ENCODE results near the gene RGS11. TPM values are rescaled to one million over a fixed set of nuclear protein-coding genes. Genes with fewer than 3 reads are reported as not detected.

RGS11 gene
- total RNA-seq, 1 donor from 2014 or later = 0.46 TPM

- Mint-ChIP-seq H3K4me1 (ENCODE audit: low read depth) (peaks cover 5% of the 10 kb centered on the region), H3K27me3 (ENCODE audit: low read depth) (peaks cover 24% of the 10 kb centered on the region), H3K4me3 (ENCODE audit: low read depth) (no peak overlapping the region), H3K36me3 (ENCODE audit: low read depth) (no peaks in the 10 kb centered on the region), H3K9me3 (no peaks in the 10 kb centered on the region), H3K27ac (no peak overlapping the region)
- intact Hi-C loops (cut with micrococcal nuclease) = no loop called here
- no peak for DNase-seq (ENCODE audit: low spot score)
Measured at GRCh38 chr16:281660-282255, 6.0 kb upstream of the RGS11 start.

DNA sequence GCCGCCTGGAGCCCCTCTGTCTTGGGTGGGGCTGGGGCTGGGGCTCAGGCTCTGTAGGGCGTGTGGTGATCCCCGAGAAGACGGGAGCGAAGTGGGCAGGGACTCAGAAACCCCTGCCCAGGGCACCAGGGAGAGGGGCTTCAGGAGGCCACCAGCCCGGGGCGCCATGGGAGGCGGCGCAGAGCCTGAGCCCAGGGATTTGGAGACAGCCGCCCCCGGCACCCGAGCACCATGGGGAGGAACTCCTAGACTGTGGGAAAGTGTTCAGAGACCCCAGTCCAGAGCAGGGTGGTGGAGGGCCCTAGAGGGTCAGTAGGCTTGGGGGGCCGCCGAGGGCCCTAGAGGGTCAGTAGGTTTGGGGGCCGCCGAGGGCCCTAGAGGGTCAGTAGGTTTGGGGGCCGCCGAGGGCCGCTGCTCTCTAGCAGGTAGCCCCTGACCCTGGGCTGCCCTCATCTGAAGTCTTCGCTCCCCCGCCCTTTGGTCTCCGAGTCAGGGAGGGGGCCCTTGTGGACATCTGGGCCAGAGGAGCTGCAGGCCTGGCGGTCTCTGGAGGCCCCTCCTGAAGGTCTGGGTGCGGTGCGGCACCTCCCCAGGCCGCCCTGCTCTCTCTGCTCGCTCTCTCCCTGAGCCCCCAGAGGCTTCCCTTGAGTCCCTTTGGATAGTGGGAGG lies 5.4 kb upstream of the RGS11 start:
- H3K4me1 Mint-ChIP-seq (ENCODE audit: low read depth) = peaks cover 5% of the 10 kb centered on the region
- no peak for DNase-seq (ENCODE audit: low spot score)
- no peak overlapping the region for H3K27ac Mint-ChIP-seq
- intact Hi-C loops (cut with micrococcal nuclease) = no loop called here
- no peak overlapping the region for H3K4me3 Mint-ChIP-seq (ENCODE audit: low read depth)
- peaks cover 29% of the 10 kb centered on the region for H3K27me3 Mint-ChIP-seq (ENCODE audit: low read depth)
- no peaks in the 10 kb centered on the region for H3K9me3 Mint-ChIP-seq
- no peaks in the 10 kb centered on the region for H3K36me3 Mint-ChIP-seq (ENCODE audit: low read depth)

DNA sequence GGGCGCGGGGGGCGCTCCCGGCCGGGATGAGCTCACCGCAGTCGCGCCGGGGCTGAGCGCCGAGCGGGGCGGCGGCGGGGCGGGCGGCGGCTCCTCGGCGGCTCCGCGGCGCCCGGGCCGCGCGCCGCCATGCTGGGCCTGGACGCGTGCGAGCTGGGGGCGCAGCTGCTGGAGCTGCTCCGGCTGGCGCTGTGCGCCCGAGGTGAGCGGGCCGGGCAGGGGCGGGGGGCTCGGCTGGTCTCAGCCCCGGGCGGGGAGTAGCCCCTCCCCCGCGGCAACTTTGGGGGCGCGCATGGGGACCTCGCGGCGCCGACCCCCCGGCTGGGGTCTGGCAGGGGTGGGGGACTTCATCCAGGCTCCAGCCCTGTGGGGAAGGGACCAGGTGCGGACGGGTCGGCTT lies 4.8 kb upstream of the RGS11 start, which contains the start of gene ARHGDIG:
Gene ARHGDIG, plus strand, starts transcription at position 40 of the 400 bp plus-strand sequence. Its CDS starts 90 bp downstream, at position 130.
- Mint-ChIP-seq H3K27ac (no peak within 1 kb of the TSS), H3K36me3 (ENCODE audit: low read depth) (no peaks in the 10 kb centered on the region), H3K4me1 (ENCODE audit: low read depth) (peaks cover 5% of the 10 kb centered on the region), H3K27me3 (ENCODE audit: low read depth) (peaks cover 30% of the 10 kb centered on the region), H3K4me3 (ENCODE audit: low read depth) (no peak within 1 kb of the TSS), H3K9me3 (no peaks in the 10 kb centered on the region)
- intact Hi-C loops (cut with micrococcal nuclease) = no loop called here
- DNase-seq (ENCODE audit: low spot score) = no peak

DNA sequence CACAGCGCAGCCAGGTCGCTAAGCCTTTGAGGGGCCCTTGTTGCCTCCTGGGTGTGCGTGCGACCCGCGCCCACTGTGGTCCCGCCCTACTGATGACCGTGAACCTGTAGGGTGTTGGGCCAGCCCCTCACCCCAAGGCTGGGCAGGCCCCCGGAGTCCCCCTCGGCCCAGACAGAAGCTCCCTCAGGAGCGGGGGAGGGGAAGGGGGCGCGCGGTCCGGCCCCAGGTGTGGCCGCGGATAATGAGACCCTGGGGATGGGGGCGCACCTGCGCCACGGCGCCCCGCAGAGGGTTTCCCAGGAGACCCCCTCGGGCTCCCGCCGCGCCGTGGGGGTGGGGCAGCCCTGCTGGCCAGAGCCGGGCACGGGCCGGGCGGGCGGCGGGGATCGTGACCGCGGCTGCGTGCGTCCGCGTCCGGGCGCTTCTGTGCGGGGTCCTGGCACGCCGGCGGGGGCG lies 4.3 kb upstream of the RGS11 start:
- H3K27me3 Mint-ChIP-seq (ENCODE audit: low read depth) = peaks cover 32% of the 10 kb centered on the region
- no peak for DNase-seq (ENCODE audit: low spot score)
- H3K4me1 Mint-ChIP-seq (ENCODE audit: low read depth) = peaks cover 5% of the 10 kb centered on the region
- intact Hi-C loops (cut with micrococcal nuclease) = no loop called here
- no peak overlapping the region for H3K27ac Mint-ChIP-seq
- no peaks in the 10 kb centered on the region for H3K36me3 Mint-ChIP-seq (ENCODE audit: low read depth)
- H3K9me3 Mint-ChIP-seq = no peaks in the 10 kb centered on the region
- H3K4me3 Mint-ChIP-seq (ENCODE audit: low read depth) = no peak overlapping the region

DNA sequence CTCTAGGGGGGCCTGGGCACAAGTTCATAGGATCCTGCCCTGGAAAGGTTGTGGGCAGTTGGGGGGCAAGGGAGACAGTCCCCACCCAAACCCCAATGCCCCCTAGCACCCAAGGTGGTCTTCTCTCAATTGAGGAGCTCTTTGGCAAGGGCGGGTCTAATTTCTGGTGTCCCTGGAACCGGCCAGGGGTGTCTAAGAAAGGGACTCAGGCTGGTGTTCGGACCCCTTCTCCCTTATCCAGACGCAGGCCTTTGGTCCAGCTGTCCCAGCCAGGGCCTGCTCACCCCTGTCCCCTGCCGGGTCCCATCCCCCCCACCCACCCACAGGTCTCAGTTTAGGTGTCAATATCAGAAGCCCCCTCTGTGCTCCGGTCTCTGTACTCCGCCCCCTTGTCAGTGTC lies 3.8 kb upstream of the RGS11 start:
- Mint-ChIP-seq H3K4me3 (ENCODE audit: low read depth) (no peak overlapping the region), H3K27me3 (ENCODE audit: low read depth) (peaks cover 33% of the 10 kb centered on the region), H3K36me3 (ENCODE audit: low read depth) (no peaks in the 10 kb centered on the region), H3K9me3 (no peaks in the 10 kb centered on the region), H3K27ac (no peak overlapping the region), H3K4me1 (ENCODE audit: low read depth) (peaks cover 5% of the 10 kb centered on the region)
- no peak for DNase-seq (ENCODE audit: low spot score)
- intact Hi-C loops (cut with micrococcal nuclease) = no loop called here

GRCh38 chr16:278863-279366 lies 3.2 kb upstream of the RGS11 start:
- Mint-ChIP-seq H3K36me3 (ENCODE audit: low read depth) (no peaks in the 10 kb centered on the region), H3K4me1 (ENCODE audit: low read depth) (peaks cover 5% of the 10 kb centered on the region), H3K27me3 (ENCODE audit: low read depth) (peaks cover 33% of the 10 kb centered on the region), H3K27ac (no peak overlapping the region), H3K9me3 (no peaks in the 10 kb centered on the region), H3K4me3 (ENCODE audit: low read depth) (no peak overlapping the region)
- intact Hi-C loops (cut with micrococcal nuclease) = no loop called here
- DNase-seq (ENCODE audit: low spot score) = peak; percentile 52

GRCh38 chr16:276426-277077 lies 808 bp upstream of the RGS11 start:
- intact Hi-C loops (cut with micrococcal nuclease) = no loop called here
- H3K4me1 Mint-ChIP-seq (ENCODE audit: low read depth) = peaks cover 5% of the 10 kb centered on the region
- H3K4me3 Mint-ChIP-seq (ENCODE audit: low read depth) = peak overlapping the region; percentile 20
- no peak overlapping the region for H3K27ac Mint-ChIP-seq
- H3K9me3 Mint-ChIP-seq = no peaks in the 10 kb centered on the region
- no peak for DNase-seq (ENCODE audit: low spot score)
- H3K36me3 Mint-ChIP-seq (ENCODE audit: low read depth) = no peaks in the 10 kb centered on the region
- H3K27me3 Mint-ChIP-seq (ENCODE audit: low read depth) = peaks cover 31% of the 10 kb centered on the region

DNA sequence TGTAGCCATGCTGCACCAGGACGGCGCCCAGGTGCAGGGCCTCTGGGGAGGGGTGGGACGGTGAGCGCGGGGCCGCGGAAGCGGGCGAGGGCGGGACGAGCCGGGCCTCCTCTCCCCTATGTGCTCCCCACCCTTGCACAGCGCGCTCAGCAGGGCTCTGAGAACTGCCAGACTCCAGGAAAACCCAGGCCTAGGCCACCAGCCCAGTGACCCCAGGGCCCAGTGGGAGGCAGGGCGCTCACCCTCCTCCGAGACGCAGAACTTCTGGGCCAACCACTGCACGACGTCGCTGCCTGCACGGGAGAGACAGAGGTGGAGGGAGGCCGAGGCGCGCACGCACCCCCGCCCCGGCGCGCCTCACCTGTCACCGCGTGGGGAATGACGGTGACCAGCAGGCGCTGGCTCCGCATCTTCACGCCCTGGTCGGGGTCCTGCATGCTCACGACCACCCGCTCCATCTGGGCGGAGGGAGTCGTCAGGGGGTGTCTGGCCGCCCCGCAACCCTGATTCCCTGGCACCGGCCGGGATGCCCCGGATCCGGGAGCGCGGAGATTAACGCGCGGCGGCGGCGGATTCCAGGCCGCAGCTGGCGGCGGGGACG lies 603 bp downstream of the RGS11 start:
- peak overlapping the region; percentile 52 for H3K4me3 Mint-ChIP-seq (ENCODE audit: low read depth)

GRCh38 chr16:273547-274421 lies 2.0 kb downstream of the RGS11 start:
- no peaks in the 10 kb centered on the region for H3K4me1 Mint-ChIP-seq (ENCODE audit: low read depth)
- no peaks in the 10 kb centered on the region for H3K36me3 Mint-ChIP-seq (ENCODE audit: low read depth)
- H3K27me3 Mint-ChIP-seq (ENCODE audit: low read depth) = peaks cover 20% of the 10 kb centered on the region
- no peak overlapping the region for H3K4me3 Mint-ChIP-seq (ENCODE audit: low read depth)
- no peaks in the 10 kb centered on the region for H3K9me3 Mint-ChIP-seq
- no peak overlapping the region for H3K27ac Mint-ChIP-seq
- intact Hi-C loops (cut with micrococcal nuclease) = no loop called here
- DNase-seq (ENCODE audit: low spot score) = no peak

More for the DNA sequence above, 603 bp downstream of the RGS11 start:
- intact Hi-C loops (cut with micrococcal nuclease) = no loop called here
- no peak overlapping the region for H3K27ac Mint-ChIP-seq
- H3K9me3 Mint-ChIP-seq = no peaks in the 10 kb centered on the region
- DNase-seq (ENCODE audit: low spot score) = no peak
- H3K27me3 Mint-ChIP-seq (ENCODE audit: low read depth) = peaks cover 28% of the 10 kb centered on the region
- H3K4me1 Mint-ChIP-seq (ENCODE audit: low read depth) = peaks cover 5% of the 10 kb centered on the region
- H3K36me3 Mint-ChIP-seq (ENCODE audit: low read depth) = no peaks in the 10 kb centered on the region

GRCh38 chr16:272633-273546 lies 2.9 kb downstream of the RGS11 start:
- Mint-ChIP-seq H3K4me1 (ENCODE audit: low read depth) (no peaks in the 10 kb centered on the region), H3K9me3 (no peaks in the 10 kb centered on the region), H3K36me3 (ENCODE audit: low read depth) (no peaks in the 10 kb centered on the region), H3K27ac (no peak overlapping the region), H3K4me3 (ENCODE audit: low read depth) (no peak overlapping the region), H3K27me3 (ENCODE audit: low read depth) (peaks cover 16% of the 10 kb centered on the region)
- intact Hi-C loops (cut with micrococcal nuclease) = no loop called here
- no peak for DNase-seq (ENCODE audit: low spot score)

GRCh38 chr16:270381-271255 lies 5.1 kb downstream of the RGS11 start:
- Mint-ChIP-seq H3K36me3 (ENCODE audit: low read depth) (no peaks in the 10 kb centered on the region), H3K9me3 (no peaks in the 10 kb centered on the region), H3K4me1 (ENCODE audit: low read depth) (no peaks in the 10 kb centered on the region), H3K27me3 (ENCODE audit: low read depth) (peaks cover 3% of the 10 kb centered on the region), H3K27ac (no peak overlapping the region), H3K4me3 (ENCODE audit: low read depth) (no peak overlapping the region)
- intact Hi-C loops (cut with micrococcal nuclease) = no loop called here
- no peak for DNase-seq (ENCODE audit: low spot score)

Measured in activated T-helper 2 cell treated with anti-CD3 and anti-CD28 coated beads, Interferon-gamma antibody, Interleukin-2, Interleukin-4, amounts not matched to agents 10 μg/mL and 5 μg/mL and 100 μg/mL, durations not matched to agents 14 hours and 24 hours and 36 hours (primary cell).